ENCODE results near the gene LIPC. TPM values are rescaled to one million over a fixed set of nuclear protein-coding genes. Genes with fewer than 3 reads are reported as not detected.

LIPC gene
- total RNA-seq, 1 experiment from 2014 or later: not detected

DNA sequence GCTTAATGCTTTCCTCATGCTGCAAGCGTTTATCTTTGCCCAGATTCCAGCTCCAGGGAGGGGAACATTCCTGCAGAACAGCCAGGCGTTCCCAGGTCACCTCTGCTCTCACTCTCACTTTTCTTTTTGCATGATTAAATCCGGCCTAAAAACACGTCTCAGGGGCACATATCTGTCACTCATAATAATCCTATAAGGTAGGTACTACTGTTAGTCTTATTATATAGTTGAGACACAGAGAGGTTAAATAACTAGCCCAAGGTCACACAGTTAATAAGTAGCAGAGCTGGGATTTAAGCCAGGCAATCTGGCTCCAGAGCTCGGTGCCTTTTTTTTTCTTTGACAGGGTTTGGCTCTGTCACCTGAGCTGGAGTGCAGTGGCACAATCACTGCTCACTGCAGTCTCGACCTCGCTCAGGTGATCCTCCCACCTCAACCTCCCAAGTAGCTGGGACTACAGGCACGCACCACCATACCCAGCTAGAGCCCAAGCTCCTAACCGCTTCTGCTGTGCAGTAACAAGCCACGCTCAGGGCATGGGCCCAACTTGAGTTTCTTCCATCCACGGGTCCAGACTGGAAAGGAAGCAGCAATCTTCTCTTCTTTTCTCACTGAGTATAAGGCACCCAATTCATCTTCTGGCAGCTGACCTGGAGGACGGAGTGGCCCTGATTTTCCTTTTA, 96.5 kb downstream of the LIPC start:
- ATAC-seq (no peak), DNase-seq (ENCODE audit: low spot score) (no peak)
- H3K9me3 Mint-ChIP-seq: no peaks in the 10 kb centered on the region
- ChIA-PET CTCF (interaction anchor here (1.4 kb wide), 1 partner anchor 11 kb away, joined by 3 read pairs; no protein-coding TSS in a partner anchor), POLR2A (no interaction called here)
- no peaks in the 10 kb centered on the region for H3K4me1 Mint-ChIP-seq
- H3K27me3 Mint-ChIP-seq (ENCODE audit: low read depth): no peaks in the 10 kb centered on the region
- TF ChIP-seq RORB (CRISPR knock-in tag; IDR thresholded peaks at IDR 0.05): no peak
- peak; percentile 41; the same call in 1 of the 2 replicates for TF ChIP-seq GABPB1 (CRISPR knock-in tag; IDR thresholded peaks at IDR 0.05)
- no peak overlapping the region for H3K27ac Mint-ChIP-seq
- no peaks in the 10 kb centered on the region for H3K36me3 Mint-ChIP-seq
- H3K4me3 Mint-ChIP-seq: no peak overlapping the region

DNA sequence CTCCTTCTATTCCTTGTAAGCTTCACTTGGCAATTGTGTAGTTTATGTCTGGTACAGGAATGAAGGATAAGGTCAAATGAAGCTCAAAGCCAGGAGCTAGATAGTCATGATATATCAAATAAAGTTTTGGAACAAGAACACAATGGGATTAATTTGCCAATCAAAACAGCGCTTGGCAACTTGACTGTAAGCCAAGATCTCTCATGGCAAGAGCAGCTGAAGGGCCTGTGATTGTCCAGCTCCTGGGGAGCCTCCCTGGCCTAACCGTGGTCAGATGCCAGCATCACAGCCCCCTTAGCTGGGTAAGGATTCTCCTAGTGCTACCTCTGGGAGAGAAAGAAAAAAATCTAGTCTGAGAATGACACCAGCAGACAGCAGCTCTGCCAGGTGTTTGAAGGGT, 97.2 kb downstream of the LIPC start:
- no peak for DNase-seq (ENCODE audit: low spot score)
- CTCF ChIA-PET: interaction anchor here (0.5 to 1.4 kb wide), 2 partner anchors 12 to 663 kb away, joined by 3 read pairs; no protein-coding TSS in a partner anchor
- no peak for ATAC-seq
- POLR2A ChIA-PET: no interaction called here
- Mint-ChIP-seq H3K36me3 (no peaks in the 10 kb centered on the region), H3K27me3 (ENCODE audit: low read depth) (no peaks in the 10 kb centered on the region), H3K9me3 (no peaks in the 10 kb centered on the region), H3K4me3 (no peak overlapping the region), H3K4me1 (no peaks in the 10 kb centered on the region), H3K27ac (no peak overlapping the region)
- TF ChIP-seq ZNF263 (CRISPR knock-in tag; IDR thresholded peaks at IDR 0.05; ENCODE audit: low read depth) (no peak), EMX1 (CRISPR knock-in tag; IDR thresholded peaks at IDR 0.05) (no peak), GRHL2 (CRISPR knock-in tag; IDR thresholded peaks at IDR 0.05; ENCODE audit: insufficient replicate concordance, severe bottlenecking) (no peak)
- TF ChIP-seq, protein P1, sequence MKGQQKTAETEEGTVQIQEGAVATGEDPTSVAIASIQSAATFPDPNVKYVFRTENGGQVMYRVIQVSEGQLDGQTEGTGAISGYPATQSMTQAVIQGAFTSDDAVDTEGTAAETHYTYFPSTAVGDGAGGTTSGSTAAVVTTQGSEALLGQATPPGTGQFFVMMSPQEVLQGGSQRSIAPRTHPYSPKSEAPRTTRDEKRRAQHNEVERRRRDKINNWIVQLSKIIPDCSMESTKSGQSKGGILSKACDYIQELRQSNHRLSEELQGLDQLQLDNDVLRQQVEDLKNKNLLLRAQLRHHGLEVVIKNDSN (CRISPR knock-in tag; IDR thresholded peaks at IDR 0.05): no peak

DNA sequence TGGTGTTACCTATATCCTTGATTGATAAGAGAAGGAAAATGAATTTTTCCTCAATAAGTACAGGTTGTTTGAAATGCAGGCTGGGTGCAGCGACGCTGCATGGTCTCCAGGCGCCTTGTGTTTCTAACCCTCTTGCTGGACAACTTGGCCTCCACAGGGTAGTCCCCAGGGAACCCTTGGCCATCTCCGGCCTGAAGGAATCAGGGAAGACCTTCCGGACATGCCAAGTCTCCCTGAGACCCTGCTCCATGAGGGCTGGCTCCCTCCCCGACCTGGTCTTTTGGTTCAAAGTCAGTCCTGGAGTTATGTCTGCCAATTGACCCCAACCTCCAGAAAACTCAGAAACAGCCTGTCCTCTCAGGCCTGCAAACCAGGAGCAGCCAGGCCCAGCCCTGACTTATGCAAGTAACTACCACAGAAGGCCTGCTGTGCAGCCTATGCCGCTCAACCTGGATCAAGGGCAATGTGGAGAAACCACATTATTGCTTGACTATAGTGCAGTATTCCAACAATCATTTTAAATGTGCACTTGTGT, 98.3 kb downstream of the LIPC start:
- Mint-ChIP-seq H3K27ac (no peak overlapping the region), H3K9me3 (no peaks in the 10 kb centered on the region), H3K4me3 (no peak overlapping the region), H3K36me3 (no peaks in the 10 kb centered on the region), H3K27me3 (ENCODE audit: low read depth) (no peaks in the 10 kb centered on the region), H3K4me1 (no peaks in the 10 kb centered on the region)
- CTCF ChIA-PET: no interaction called here
- TF ChIP-seq, protein P2, sequence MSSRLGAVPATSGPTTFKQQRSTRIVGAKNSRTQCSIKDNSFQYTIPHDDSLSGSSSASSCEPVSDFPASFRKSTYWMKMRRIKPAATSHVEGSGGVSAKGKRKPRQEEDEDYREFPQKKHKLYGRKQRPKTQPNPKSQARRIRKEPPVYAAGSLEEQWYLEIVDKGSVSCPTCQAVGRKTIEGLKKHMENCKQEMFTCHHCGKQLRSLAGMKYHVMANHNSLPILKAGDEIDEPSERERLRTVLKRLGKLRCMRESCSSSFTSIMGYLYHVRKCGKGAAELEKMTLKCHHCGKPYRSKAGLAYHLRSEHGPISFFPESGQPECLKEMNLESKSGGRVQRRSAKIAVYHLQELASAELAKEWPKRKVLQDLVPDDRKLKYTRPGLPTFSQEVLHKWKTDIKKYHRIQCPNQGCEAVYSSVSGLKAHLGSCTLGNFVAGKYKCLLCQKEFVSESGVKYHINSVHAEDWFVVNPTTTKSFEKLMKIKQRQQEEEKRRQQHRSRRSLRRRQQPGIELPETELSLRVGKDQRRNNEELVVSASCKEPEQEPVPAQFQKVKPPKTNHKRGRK (CRISPR knock-in tag; IDR thresholded peaks at IDR 0.05; ENCODE audit: borderline replicate concordance): no peak
- TF ChIP-seq, protein P3, sequence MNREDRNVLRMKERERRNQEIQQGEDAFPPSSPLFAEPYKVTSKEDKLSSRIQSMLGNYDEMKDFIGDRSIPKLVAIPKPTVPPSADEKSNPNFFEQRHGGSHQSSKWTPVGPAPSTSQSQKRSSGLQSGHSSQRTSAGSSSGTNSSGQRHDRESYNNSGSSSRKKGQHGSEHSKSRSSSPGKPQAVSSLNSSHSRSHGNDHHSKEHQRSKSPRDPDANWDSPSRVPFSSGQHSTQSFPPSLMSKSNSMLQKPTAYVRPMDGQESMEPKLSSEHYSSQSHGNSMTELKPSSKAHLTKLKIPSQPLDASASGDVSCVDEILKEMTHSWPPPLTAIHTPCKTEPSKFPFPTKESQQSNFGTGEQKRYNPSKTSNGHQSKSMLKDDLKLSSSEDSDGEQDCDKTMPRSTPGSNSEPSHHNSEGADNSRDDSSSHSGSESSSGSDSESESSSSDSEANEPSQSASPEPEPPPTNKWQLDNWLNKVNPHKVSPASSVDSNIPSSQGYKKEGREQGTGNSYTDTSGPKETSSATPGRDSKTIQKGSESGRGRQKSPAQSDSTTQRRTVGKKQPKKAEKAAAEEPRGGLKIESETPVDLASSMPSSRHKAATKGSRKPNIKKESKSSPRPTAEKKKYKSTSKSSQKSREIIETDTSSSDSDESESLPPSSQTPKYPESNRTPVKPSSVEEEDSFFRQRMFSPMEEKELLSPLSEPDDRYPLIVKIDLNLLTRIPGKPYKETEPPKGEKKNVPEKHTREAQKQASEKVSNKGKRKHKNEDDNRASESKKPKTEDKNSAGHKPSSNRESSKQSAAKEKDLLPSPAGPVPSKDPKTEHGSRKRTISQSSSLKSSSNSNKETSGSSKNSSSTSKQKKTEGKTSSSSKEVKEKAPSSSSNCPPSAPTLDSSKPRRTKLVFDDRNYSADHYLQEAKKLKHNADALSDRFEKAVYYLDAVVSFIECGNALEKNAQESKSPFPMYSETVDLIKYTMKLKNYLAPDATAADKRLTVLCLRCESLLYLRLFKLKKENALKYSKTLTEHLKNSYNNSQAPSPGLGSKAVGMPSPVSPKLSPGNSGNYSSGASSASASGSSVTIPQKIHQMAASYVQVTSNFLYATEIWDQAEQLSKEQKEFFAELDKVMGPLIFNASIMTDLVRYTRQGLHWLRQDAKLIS (CRISPR knock-in tag; IDR thresholded peaks at IDR 0.05; ENCODE audit: borderline replicate concordance): no peak
- TF ChIP-seq CREB1 (CRISPR knock-in tag; IDR thresholded peaks at IDR 0.05) (no peak), ETV6 (CRISPR knock-in tag; IDR thresholded peaks at IDR 0.05) (no peak), ZNF671 (CRISPR knock-in tag; IDR thresholded peaks at IDR 0.05) (no peak)
- ATAC-seq (no peak), DNase-seq (ENCODE audit: low spot score) (no peak)
- POLR2A ChIA-PET: no interaction called here

DNA sequence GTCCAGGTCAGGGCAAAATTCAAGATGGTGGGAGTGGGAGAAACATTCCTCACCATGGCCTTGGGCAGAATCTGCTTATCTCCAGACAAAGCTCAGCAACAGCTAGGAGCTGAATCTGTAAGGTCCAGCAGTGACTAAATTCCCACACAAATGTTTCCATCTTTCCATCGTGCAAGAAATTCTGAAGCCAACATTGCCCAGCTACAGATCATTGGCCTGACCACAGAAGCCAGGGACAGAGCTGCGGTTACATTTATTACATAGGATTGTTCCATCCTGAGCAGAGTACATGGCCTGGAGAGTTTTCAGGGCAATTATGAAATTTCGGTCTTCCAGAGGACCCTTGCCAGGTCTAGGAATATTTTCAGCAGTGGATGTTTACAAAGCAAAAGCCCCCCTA, 100.3 kb downstream of the LIPC start:
- ATAC-seq: no peak
- Mint-ChIP-seq H3K4me1 (no peaks in the 10 kb centered on the region), H3K9me3 (no peaks in the 10 kb centered on the region), H3K4me3 (no peak overlapping the region), H3K27me3 (ENCODE audit: low read depth) (no peaks in the 10 kb centered on the region), H3K27ac (no peak overlapping the region), H3K36me3 (no peaks in the 10 kb centered on the region)
- DNase-seq (ENCODE audit: low spot score): no peak
- ChIA-PET CTCF (no interaction called here), POLR2A (no interaction called here)
- TF ChIP-seq GABPB1 (CRISPR knock-in tag; IDR thresholded peaks at IDR 0.05) (no peak), SMAD3 (CRISPR knock-in tag; IDR thresholded peaks at IDR 0.05; ENCODE audit: borderline replicate concordance) (no peak), MYBL2 (CRISPR knock-in tag; IDR thresholded peaks at IDR 0.05) (no peak), NFE2L1 (CRISPR knock-in tag; IDR thresholded peaks at IDR 0.05) (no peak), MXD4 (CRISPR knock-in tag; IDR thresholded peaks at IDR 0.05; ENCODE audit: borderline replicate concordance) (no peak), TEAD4 (CRISPR knock-in tag; IDR thresholded peaks at IDR 0.05) (no peak), TP53 (CRISPR knock-in tag; IDR thresholded peaks at IDR 0.05) (no peak), OVOL2 (CRISPR knock-in tag; IDR thresholded peaks at IDR 0.05; ENCODE audit: borderline replicate concordance) (no peak)
- TF ChIP-seq, protein P1 (CRISPR knock-in tag; IDR thresholded peaks at IDR 0.05): no peak
- TF ChIP-seq, protein P4, sequence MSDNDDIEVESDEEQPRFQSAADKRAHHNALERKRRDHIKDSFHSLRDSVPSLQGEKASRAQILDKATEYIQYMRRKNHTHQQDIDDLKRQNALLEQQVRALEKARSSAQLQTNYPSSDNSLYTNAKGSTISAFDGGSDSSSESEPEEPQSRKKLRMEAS (CRISPR knock-in tag; IDR thresholded peaks at IDR 0.05): no peak
- TF ChIP-seq, protein P5, sequence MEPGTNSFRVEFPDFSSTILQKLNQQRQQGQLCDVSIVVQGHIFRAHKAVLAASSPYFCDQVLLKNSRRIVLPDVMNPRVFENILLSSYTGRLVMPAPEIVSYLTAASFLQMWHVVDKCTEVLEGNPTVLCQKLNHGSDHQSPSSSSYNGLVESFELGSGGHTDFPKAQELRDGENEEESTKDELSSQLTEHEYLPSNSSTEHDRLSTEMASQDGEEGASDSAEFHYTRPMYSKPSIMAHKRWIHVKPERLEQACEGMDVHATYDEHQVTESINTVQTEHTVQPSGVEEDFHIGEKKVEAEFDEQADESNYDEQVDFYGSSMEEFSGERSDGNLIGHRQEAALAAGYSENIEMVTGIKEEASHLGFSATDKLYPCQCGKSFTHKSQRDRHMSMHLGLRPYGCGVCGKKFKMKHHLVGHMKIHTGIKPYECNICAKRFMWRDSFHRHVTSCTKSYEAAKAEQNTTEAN (CRISPR knock-in tag; IDR thresholded peaks at IDR 0.05): no peak
